Activated CD4-positive, alpha-beta T cell treated with anti-CD3 and anti-CD28 coated beads, Interleukin-2, amount 10 ng/mL, durations not matched to agents 24 days and 14 days (primary cell): ENCODE data around the gene PADI2. TPM values are rescaled to one million over a fixed set of nuclear protein-coding genes. Genes with fewer than 3 reads are reported as not detected.
A peak's percentile ranks its signal among the peaks of the same experiment; 100 is the strongest.

Experiments used
- DNase-seq: peaks from one replicate; pipeline ENCODE4 v3.0.0; 2022
- H3K27ac Mint-ChIP-seq: one replicate; pipeline ENCODE4 v1.8.0; 2022; ENCODE audit warnings: mild to moderate bottlenecking, mixed read lengths
- H3K27me3 Mint-ChIP-seq: one replicate; pipeline ENCODE4 v1.8.0; 2022; ENCODE audit warnings: mixed read lengths
- H3K36me3 Mint-ChIP-seq: one replicate; pipeline ENCODE4 v1.8.0; 2022; ENCODE audit warnings: low read depth, mild to moderate bottlenecking, mixed read lengths
- H3K4me1 Mint-ChIP-seq: one replicate; pipeline ENCODE4 v1.8.0; 2021; ENCODE audit warnings: mixed read lengths
- H3K4me3 Mint-ChIP-seq: one replicate; pipeline ENCODE4 v1.8.0; 2022; ENCODE audit warnings: mild to moderate bottlenecking, moderate library complexity, mixed read lengths
- H3K9me3 Mint-ChIP-seq: one replicate; pipeline ENCODE4 v1.8.0; 2021; ENCODE audit warnings: mixed read lengths
- intact Hi-C: fragments of 100-400 bp; cut with micrococcal nuclease; formaldehyde crosslinking; loops from one replicate; pipeline ENCODE4 v1.15.1; 2023
- total RNA-seq: library from RNA; stranded (reverse); gene quantifications from 2 replicates; pipeline ENCODE4 v1.2.3, GENCODE V29; 2022

PADI2 gene
- total RNA-seq, 1 donor from 2014 or later: 0.07 TPM

DNA sequence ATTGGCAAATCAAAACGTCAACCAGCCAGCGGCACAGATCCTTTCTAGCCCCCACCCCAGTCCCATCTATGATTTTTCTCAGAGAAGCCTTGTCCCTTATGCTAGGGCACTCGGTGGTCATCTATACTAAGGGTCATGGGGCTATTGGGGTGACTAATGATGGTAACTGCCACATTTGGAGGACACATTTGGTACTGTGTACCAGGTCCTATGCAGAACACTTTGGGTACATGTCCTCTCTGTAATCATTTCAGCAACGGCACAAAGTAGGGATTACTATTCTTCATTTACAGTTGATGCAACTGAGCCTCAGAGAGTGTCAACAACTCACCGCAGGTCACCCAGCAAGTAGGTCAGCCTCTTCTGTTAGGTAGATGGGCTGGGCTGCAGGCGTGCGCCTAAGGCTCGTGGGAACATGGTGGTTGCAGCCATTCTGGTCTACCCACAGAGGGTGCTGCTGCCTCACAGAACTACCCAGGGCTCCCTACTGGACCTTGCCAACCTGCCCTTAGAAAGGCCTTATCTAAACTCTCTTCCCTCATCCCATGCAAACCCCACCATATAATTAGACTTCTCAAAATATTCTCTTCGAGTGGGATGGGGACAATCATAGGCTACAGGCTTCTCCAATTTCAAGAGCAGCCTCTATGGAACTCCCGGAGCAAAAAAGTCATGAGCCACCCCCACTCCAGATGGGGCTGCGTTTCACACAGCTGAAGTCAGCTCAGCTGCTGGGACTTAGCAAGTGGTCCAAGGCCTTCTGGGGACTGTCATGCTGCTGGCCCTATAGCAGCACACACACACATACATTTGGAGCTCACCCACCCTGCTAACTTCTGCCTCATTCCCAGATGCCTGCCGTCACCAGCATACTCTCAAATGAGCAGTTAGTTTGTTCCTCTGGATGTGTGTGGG is 59.6 kb downstream of the PADI2 start:
- no peak overlapping the region for H3K27ac Mint-ChIP-seq
- peaks cover 6% of the 10 kb centered on the region for H3K27me3 Mint-ChIP-seq
- no peaks in the 10 kb centered on the region for H3K36me3 Mint-ChIP-seq
- H3K4me1 Mint-ChIP-seq: peaks cover 4% of the 10 kb centered on the region
- no peaks in the 10 kb centered on the region for H3K9me3 Mint-ChIP-seq
- intact Hi-C loops: loop anchor here (10.0 kb wide), 1 partner anchor 695 kb away; the partner anchor contains the start of gene SZRD1
- H3K4me3 Mint-ChIP-seq: no peak overlapping the region
- peak; percentile 81 for DNase-seq

DNA sequence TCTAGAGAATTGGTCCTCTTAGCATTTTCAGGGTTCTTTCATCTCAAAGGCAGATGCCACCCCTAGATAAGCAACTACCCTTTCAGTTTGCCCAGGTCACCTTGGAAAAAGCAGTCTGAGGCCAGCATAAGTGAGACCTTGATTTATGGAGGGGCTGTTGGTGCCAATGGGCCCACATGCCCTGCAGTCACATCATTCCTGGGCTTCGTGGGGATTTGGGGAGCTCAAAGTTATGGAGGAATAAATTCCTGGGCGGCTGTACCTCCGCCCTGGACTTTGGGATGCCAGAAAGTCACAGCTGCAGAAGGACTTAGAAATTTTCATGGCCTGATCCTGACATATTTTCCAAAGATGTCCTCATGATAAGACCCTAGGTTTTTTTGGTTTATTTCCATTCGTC is 62.7 kb downstream of the PADI2 start:
- Mint-ChIP-seq H3K27ac (no peak overlapping the region), H3K4me3 (no peak overlapping the region), H3K4me1 (peaks cover 8% of the 10 kb centered on the region), H3K9me3 (no peaks in the 10 kb centered on the region), H3K27me3 (peaks cover 6% of the 10 kb centered on the region), H3K36me3 (peaks cover 8% of the 10 kb centered on the region)
- intact Hi-C loops: loop anchor here (10.0 kb wide), 1 partner anchor 692 kb away; the partner anchor contains the start of gene SZRD1
- no peak for DNase-seq

DNA sequence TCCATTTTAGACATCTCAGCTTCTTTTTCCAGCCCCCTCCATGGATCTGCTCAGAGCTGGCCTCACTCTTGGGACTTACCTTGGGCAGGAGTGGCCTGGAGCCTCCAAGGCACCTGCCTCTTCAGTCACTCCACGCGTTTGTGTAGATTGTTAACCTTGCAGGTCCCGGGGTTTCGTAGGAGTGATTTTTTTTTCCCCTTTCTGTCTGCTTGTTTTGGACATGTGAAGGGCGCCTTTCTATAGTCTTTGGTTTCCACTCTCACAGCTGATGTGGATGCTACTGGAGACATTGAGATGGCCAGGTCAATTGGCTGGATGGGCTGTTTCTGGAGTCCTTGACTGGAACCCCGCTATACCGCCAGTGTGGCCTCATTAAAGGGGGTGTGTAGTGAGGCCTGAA is 63.5 kb downstream of the PADI2 start:
- H3K9me3 Mint-ChIP-seq: no peaks in the 10 kb centered on the region
- no peak overlapping the region for H3K4me3 Mint-ChIP-seq
- DNase-seq: no peak
- intact Hi-C loops: loop anchor here (2.0 to 10.0 kb wide), 2 partner anchors 151 to 691 kb away; partner anchors contain the start of gene SZRD1
- H3K4me1 Mint-ChIP-seq: peaks cover 14% of the 10 kb centered on the region
- H3K36me3 Mint-ChIP-seq: peaks cover 13% of the 10 kb centered on the region
- no peak overlapping the region for H3K27ac Mint-ChIP-seq
- H3K27me3 Mint-ChIP-seq: peaks cover 6% of the 10 kb centered on the region

GRCh38 chr1:17053685-17054410 is 65.4 kb downstream of the PADI2 start, which contains the start of gene SDHB:
SDHB (minus strand) TSS chr1:17054032; CDS start chr1:17054019, 13 bp downstream.
- peak within 1 kb of the TSS; percentile 99 for H3K4me3 Mint-ChIP-seq
- DNase-seq: peak; percentile 100
- intact Hi-C loops: loop anchor here (1.0 to 10.0 kb wide), 3 partner anchors 42 to 689 kb away; partner anchors contain the start of gene SZRD1
- H3K9me3 Mint-ChIP-seq: no peaks in the 10 kb centered on the region
- H3K27me3 Mint-ChIP-seq: peaks cover 6% of the 10 kb centered on the region
- H3K36me3 Mint-ChIP-seq: peaks cover 13% of the 10 kb centered on the region
- H3K27ac Mint-ChIP-seq: peak within 1 kb of the TSS; percentile 98
- peaks cover 16% of the 10 kb centered on the region for H3K4me1 Mint-ChIP-seq

GRCh38 chr1:17053086-17053684 is 66.1 kb downstream of the PADI2 start:
- Mint-ChIP-seq H3K4me1 (peaks cover 16% of the 10 kb centered on the region), H3K36me3 (peaks cover 13% of the 10 kb centered on the region), H3K27ac (peak overlapping the region; percentile 98), H3K4me3 (peak overlapping the region; percentile 99), H3K9me3 (no peaks in the 10 kb centered on the region), H3K27me3 (peaks cover 3% of the 10 kb centered on the region)
- no peak for DNase-seq
- intact Hi-C loops: loop anchor here (10.0 kb wide), 1 partner anchor 688 kb away; the partner anchor contains the start of gene SZRD1

- DNase-seq: no peak
- Mint-ChIP-seq H3K9me3 (no peaks in the 10 kb centered on the region), H3K4me1 (peaks cover 20% of the 10 kb centered on the region), H3K27ac (no peak overlapping the region), H3K4me3 (peak overlapping the region; percentile 99), H3K27me3 (no peaks in the 10 kb centered on the region), H3K36me3 (peaks cover 13% of the 10 kb centered on the region)
- intact Hi-C loops: loop anchor here (10.0 kb wide), 1 partner anchor 688 kb away; the partner anchor contains the start of gene SZRD1
Measured at GRCh38 chr1:17052641-17053040, 66.6 kb downstream of the PADI2 start.

DNA sequence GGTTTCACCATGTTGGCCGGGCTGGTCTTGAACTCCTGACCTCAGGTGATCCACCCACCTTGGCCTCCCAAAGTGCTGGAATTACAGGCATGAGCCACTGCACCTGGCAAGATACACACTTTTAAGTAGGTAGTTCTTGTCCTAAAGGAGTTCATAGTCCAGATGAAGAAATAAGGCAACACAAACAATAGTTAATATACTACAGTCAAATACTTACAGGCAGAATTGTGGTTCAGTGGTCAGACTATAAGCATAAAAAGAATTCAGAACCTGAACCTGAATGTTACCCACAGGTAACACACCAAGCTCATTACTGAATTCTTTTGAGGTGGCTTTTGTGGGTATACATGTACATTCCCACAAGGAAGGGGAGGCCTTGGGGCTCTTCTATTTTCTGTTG is 67.2 kb downstream of the PADI2 start:
- H3K27me3 Mint-ChIP-seq: no peaks in the 10 kb centered on the region
- no peak overlapping the region for H3K27ac Mint-ChIP-seq
- intact Hi-C loops: loop anchor here (10.0 kb wide), 1 partner anchor 687 kb away; the partner anchor contains the start of gene SZRD1
- no peak for DNase-seq
- H3K9me3 Mint-ChIP-seq: no peaks in the 10 kb centered on the region
- H3K4me1 Mint-ChIP-seq: peaks cover 21% of the 10 kb centered on the region
- peak overlapping the region; percentile 99 for H3K4me3 Mint-ChIP-seq
- peaks cover 13% of the 10 kb centered on the region for H3K36me3 Mint-ChIP-seq

DNA sequence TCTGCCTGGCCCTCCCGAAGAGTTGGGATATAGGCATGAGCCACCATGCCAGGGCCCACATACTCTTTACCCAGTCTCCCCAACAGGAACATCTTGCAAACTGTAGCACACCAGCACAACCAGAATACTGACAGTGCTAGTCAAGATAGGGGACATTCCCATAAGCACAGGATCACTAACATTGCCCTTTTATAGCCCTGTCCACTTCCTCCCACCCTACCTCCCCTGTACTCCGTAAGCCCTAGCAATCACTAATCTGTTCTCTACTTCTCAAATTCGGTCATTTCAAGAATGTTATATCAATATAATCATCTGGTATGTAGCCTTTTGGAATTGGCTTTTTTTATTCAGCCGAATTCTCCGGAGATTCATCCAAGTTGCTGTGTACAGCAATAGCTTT is 71.3 kb downstream of the PADI2 start:
- Mint-ChIP-seq H3K27ac (no peak overlapping the region), H3K4me3 (no peak overlapping the region), H3K4me1 (peaks cover 29% of the 10 kb centered on the region), H3K27me3 (no peaks in the 10 kb centered on the region), H3K9me3 (no peaks in the 10 kb centered on the region), H3K36me3 (peaks cover 24% of the 10 kb centered on the region)
- intact Hi-C loops: loop anchor here (5.0 kb wide), 1 partner anchor 96 kb away; no protein-coding TSS in a partner anchor
- DNase-seq: no peak

DNA sequence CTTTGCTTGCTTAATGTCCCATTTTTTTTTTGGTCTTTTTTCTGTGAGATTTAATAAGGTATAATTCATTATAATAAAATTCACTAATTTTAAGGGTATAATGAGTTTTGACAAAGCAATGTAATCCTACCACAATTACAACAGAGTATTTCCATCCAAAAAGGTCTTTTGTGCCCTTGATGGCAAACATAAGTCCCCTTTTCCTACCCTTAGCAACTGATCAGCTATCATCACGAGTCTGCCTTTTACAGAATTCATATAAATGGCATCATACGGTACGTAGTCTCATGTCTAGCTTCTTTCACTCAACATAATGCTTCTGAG is 73.0 kb downstream of the PADI2 start:
- H3K27me3 Mint-ChIP-seq: no peaks in the 10 kb centered on the region
- no peak for DNase-seq
- H3K4me3 Mint-ChIP-seq: no peak overlapping the region
- H3K27ac Mint-ChIP-seq: no peak overlapping the region
- H3K36me3 Mint-ChIP-seq: peaks cover 28% of the 10 kb centered on the region
- H3K4me1 Mint-ChIP-seq: peaks cover 21% of the 10 kb centered on the region
- intact Hi-C loops: loop anchor here (5.0 kb wide), 1 partner anchor 94 kb away; no protein-coding TSS in a partner anchor
- no peaks in the 10 kb centered on the region for H3K9me3 Mint-ChIP-seq

- Mint-ChIP-seq H3K27me3 (no peaks in the 10 kb centered on the region), H3K4me1 (peaks cover 17% of the 10 kb centered on the region), H3K36me3 (peaks cover 28% of the 10 kb centered on the region), H3K27ac (peak overlapping the region; percentile 63), H3K4me3 (peak overlapping the region; percentile 24), H3K9me3 (no peaks in the 10 kb centered on the region)
- DNase-seq: peak; percentile 67
- intact Hi-C loops: loop anchor here (5.0 kb wide), 1 partner anchor 93 kb away; no protein-coding TSS in a partner anchor
Measured at GRCh38 chr1:17045634-17046333, 73.5 kb downstream of the PADI2 start.

GRCh38 chr1:17045150-17045549 is 74.1 kb downstream of the PADI2 start:
- intact Hi-C loops: loop anchor here (5.0 kb wide), 1 partner anchor 93 kb away; no protein-coding TSS in a partner anchor
- no peak overlapping the region for H3K4me3 Mint-ChIP-seq

DNA sequence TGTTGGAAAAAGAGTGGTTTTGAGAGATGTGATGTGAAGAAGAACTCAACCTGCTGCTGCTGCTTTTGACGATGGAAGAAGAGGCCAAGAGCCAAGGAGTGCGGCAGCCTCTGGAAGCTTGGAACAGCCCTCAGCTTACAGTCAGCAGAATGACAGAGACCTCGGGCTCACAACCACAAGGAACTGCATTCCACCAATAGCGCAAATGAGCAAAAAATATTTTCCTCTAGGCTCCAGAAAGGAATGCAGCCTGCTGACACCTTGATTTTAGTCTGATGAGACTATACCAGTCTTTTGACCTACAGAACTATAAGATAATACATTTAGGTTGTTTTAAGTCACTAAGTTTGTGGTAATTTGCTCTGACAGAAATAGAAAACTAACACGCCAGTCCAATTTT is 75.6 kb downstream of the PADI2 start:
- Mint-ChIP-seq H3K27me3 (no peaks in the 10 kb centered on the region), H3K4me3 (no peak overlapping the region), H3K4me1 (peaks cover 15% of the 10 kb centered on the region), H3K9me3 (no peaks in the 10 kb centered on the region), H3K27ac (no peak overlapping the region), H3K36me3 (peaks cover 35% of the 10 kb centered on the region)
- intact Hi-C loops: no loop called here
- DNase-seq: no peak

More at GRCh38 chr1:17045150-17045549, 74.1 kb downstream of the PADI2 start:
- H3K27ac Mint-ChIP-seq: peak overlapping the region; percentile 28
- H3K9me3 Mint-ChIP-seq: no peaks in the 10 kb centered on the region
- no peaks in the 10 kb centered on the region for H3K27me3 Mint-ChIP-seq
- H3K4me1 Mint-ChIP-seq: peaks cover 15% of the 10 kb centered on the region
- DNase-seq: no peak
- peaks cover 30% of the 10 kb centered on the region for H3K36me3 Mint-ChIP-seq

GRCh38 chr1:17040135-17040534 is 79.1 kb downstream of the PADI2 start:
- H3K4me1 Mint-ChIP-seq: peaks cover 4% of the 10 kb centered on the region
- intact Hi-C loops: no loop called here

More at GRCh38 chr1:17040135-17040534, 79.1 kb downstream of the PADI2 start:
- no peak for DNase-seq
- no peaks in the 10 kb centered on the region for H3K27me3 Mint-ChIP-seq
- no peaks in the 10 kb centered on the region for H3K9me3 Mint-ChIP-seq
- H3K4me3 Mint-ChIP-seq: no peak overlapping the region
- H3K36me3 Mint-ChIP-seq: peaks cover 34% of the 10 kb centered on the region
- no peak overlapping the region for H3K27ac Mint-ChIP-seq
